GM23338 (cell line): ENCODE data around the gene STOX1.

Experiments used
- CREB1 ChIP-seq: fragments of 250-450 bp; sonication (Bioruptor Pico); IDR thresholded peaks from 2 replicates; pipeline ENCODE4 v1.5.0; 2020; ENCODE audit warnings: low read depth, mild to moderate bottlenecking, moderate library complexity
- EZH2 ChIP-seq: fragments of 200-600 bp; sonication (generic); IDR thresholded peaks from one replicate; pipeline ENCODE4 v1.8.0; 2017; ENCODE audit warnings: antibody characterized with exemption, mild to moderate bottlenecking, low read depth; ENCODE audit not compliant: unreplicated experiment
- JUNB ChIP-seq: IDR thresholded peaks from one replicate; pipeline ENCODE4 v1.6.1; 2016; ENCODE audit warnings: antibody characterized with exemption; ENCODE audit not compliant: unreplicated experiment
- NANOG ChIP-seq: IDR thresholded peaks from 2 replicates; pipeline ENCODE4 v1.6.1; 2016; ENCODE audit warnings: antibody characterized with exemption, borderline replicate concordance
- POLR2AphosphoS5 ChIP-seq: IDR thresholded peaks from 2 replicates; pipeline ENCODE4 v1.6.1; 2016; ENCODE audit warnings: antibody characterized with exemption, low read depth
- STAT1 ChIP-seq: IDR thresholded peaks from one replicate; pipeline ENCODE4 v1.6.1; 2016; ENCODE audit warnings: antibody characterized with exemption; ENCODE audit not compliant: unreplicated experiment
- ZNF114 ChIP-seq: fragments of 250-450 bp; sonication (Bioruptor Pico); IDR thresholded peaks from 2 replicates; pipeline ENCODE4 v1.5.0; 2020; ENCODE audit warnings: mild to moderate bottlenecking, moderate library complexity
- ZNF331 ChIP-seq: fragments of 250-450 bp; sonication (Bioruptor Pico); IDR thresholded peaks from 2 replicates; pipeline ENCODE4 v1.5.0; 2020; ENCODE audit warnings: low read depth, mild to moderate bottlenecking, moderate library complexity
- TF ChIP-seq, protein P1 (sequence below), 2 experiments: fragments of 200-600 bp in 1 of 2; sonication (generic) in 1 of 2; conservative IDR thresholded peaks; 2 replicates each; pipeline versions ENCODE4 v1.5.1 to v1.6.1; 2016 to 2017; ENCODE audit warnings: antibody characterized with exemption in 2 of 2, low read depth in 2 of 2, mild to moderate bottlenecking in 2 of 2, moderate library complexity in 1 of 2
- TF ChIP-seq, protein P2 (sequence below): IDR thresholded peaks from one replicate; pipeline ENCODE4 v1.6.1; 2018; ENCODE audit warnings: antibody characterized with exemption; ENCODE audit not compliant: unreplicated experiment
- TF ChIP-seq, protein P3 (sequence below): IDR thresholded peaks from 2 replicates; pipeline ENCODE4 v1.6.1; 2016; ENCODE audit warnings: antibody characterized with exemption

DNA sequence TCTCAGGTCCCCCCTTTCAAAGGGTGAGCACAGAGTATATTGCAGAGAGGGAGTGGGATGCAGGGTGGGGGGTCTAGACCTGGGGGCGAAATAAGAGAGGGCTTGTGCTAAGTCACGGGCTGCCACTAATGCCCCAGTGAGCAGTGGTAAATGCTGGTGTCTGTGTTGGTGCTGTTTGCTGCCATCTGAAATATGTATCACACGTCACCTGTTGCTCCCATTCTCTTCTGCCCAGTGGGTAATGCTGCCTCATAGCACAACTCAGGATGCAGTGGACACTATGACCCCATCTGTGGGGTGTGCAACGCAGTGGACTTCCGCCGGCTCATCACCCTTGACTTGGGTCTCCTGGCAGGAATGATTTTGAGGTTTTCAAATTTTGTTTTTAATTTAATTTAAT is 2.6 kb downstream of the STOX1 start:
- TF ChIP-seq POLR2AphosphoS5 (no peak), CREB1 (CRISPR knock-in tag) (no peak), STAT1 (no peak), NANOG (no peak), EZH2 (no peak), ZNF331 (CRISPR knock-in tag) (no peak), JUNB (no peak), ZNF114 (no peak)
- TF ChIP-seq, protein P1, sequence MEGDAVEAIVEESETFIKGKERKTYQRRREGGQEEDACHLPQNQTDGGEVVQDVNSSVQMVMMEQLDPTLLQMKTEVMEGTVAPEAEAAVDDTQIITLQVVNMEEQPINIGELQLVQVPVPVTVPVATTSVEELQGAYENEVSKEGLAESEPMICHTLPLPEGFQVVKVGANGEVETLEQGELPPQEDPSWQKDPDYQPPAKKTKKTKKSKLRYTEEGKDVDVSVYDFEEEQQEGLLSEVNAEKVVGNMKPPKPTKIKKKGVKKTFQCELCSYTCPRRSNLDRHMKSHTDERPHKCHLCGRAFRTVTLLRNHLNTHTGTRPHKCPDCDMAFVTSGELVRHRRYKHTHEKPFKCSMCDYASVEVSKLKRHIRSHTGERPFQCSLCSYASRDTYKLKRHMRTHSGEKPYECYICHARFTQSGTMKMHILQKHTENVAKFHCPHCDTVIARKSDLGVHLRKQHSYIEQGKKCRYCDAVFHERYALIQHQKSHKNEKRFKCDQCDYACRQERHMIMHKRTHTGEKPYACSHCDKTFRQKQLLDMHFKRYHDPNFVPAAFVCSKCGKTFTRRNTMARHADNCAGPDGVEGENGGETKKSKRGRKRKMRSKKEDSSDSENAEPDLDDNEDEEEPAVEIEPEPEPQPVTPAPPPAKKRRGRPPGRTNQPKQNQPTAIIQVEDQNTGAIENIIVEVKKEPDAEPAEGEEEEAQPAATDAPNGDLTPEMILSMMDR (conservative IDR thresholded peaks at IDR 0.05; ENCODE audit: low read depth in 2 of 2): no peak
- TF ChIP-seq, protein P2, sequence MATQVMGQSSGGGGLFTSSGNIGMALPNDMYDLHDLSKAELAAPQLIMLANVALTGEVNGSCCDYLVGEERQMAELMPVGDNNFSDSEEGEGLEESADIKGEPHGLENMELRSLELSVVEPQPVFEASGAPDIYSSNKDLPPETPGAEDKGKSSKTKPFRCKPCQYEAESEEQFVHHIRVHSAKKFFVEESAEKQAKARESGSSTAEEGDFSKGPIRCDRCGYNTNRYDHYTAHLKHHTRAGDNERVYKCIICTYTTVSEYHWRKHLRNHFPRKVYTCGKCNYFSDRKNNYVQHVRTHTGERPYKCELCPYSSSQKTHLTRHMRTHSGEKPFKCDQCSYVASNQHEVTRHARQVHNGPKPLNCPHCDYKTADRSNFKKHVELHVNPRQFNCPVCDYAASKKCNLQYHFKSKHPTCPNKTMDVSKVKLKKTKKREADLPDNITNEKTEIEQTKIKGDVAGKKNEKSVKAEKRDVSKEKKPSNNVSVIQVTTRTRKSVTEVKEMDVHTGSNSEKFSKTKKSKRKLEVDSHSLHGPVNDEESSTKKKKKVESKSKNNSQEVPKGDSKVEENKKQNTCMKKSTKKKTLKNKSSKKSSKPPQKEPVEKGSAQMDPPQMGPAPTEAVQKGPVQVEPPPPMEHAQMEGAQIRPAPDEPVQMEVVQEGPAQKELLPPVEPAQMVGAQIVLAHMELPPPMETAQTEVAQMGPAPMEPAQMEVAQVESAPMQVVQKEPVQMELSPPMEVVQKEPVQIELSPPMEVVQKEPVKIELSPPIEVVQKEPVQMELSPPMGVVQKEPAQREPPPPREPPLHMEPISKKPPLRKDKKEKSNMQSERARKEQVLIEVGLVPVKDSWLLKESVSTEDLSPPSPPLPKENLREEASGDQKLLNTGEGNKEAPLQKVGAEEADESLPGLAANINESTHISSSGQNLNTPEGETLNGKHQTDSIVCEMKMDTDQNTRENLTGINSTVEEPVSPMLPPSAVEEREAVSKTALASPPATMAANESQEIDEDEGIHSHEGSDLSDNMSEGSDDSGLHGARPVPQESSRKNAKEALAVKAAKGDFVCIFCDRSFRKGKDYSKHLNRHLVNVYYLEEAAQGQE: no peak
- TF ChIP-seq, protein P3, sequence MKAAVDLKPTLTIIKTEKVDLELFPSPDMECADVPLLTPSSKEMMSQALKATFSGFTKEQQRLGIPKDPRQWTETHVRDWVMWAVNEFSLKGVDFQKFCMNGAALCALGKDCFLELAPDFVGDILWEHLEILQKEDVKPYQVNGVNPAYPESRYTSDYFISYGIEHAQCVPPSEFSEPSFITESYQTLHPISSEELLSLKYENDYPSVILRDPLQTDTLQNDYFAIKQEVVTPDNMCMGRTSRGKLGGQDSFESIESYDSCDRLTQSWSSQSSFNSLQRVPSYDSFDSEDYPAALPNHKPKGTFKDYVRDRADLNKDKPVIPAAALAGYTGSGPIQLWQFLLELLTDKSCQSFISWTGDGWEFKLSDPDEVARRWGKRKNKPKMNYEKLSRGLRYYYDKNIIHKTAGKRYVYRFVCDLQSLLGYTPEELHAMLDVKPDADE: no peak
